Stomach (tissue), 9 donors: Measurements from ENCODE around the gene CRYBG2. TPM values are rescaled to one million over a fixed set of nuclear protein-coding genes. Genes with fewer than 3 reads are reported as not detected.
A peak's percentile ranks its signal among the peaks of the same experiment; 100 is the strongest.

ENCODE experiments used
- DNase-seq, 2 donors: peaks; one replicate each; pipeline versions ENCODE4 v3.0.0 to v3.0.0-alpha.2; 2013 to 2019
- H3K27ac ChIP-seq, 5 donors: fragments of 200-600 bp in 4 of 5; sonication (generic) in 4 of 5; one replicate each; pipeline ENCODE4 v1.5.1; 2013 to 2019; ENCODE audit warnings: mild to moderate bottlenecking in 1 of 5, moderate library complexity in 1 of 5
- H3K27me3 ChIP-seq, 3 donors: fragments of 200-600 bp; sonication (generic); one replicate each; pipeline ENCODE4 v1.5.1; 2017 to 2019; ENCODE audit warnings: mixed run types in 1 of 3
- H3K36me3 ChIP-seq, 4 donors: fragments of 200-600 bp; sonication (generic); 1 replicate in 3 of 4; 2 replicates in 1 of 4; pipeline ENCODE4 v1.5.1; 2016 to 2019
- H3K4me1 ChIP-seq, 4 donors: fragments of 200-600 bp; sonication (generic); one replicate each; pipeline ENCODE4 v1.5.1; 2016 to 2019
- H3K4me3 ChIP-seq, 4 donors: fragments of 200-600 bp; sonication (generic) in 3 of 4; one replicate each; pipeline ENCODE4 v1.5.1; 2016 to 2019; ENCODE audit warnings: mild to moderate bottlenecking in 1 of 4
- H3K9me3 ChIP-seq, 4 donors: fragments of 200-600 bp; sonication (generic); one replicate each; pipeline ENCODE4 v1.5.1; 2016 to 2019
- EP300 ChIP-seq: sonication (generic); formaldehyde crosslinking; IDR thresholded peaks from one replicate; pipeline ENCODE4 v1.6.1; 2017; ENCODE audit warnings: antibody characterized with exemption
- POLR2A ChIP-seq, 4 donors: fragments of 450-650 bp; IDR thresholded peaks; one replicate each; pipeline ENCODE4 v1.6.1; 2016; ENCODE audit warnings: antibody characterized with exemption in 4 of 4, control low read depth in 2 of 4, mild to moderate bottlenecking in 1 of 4, moderate library complexity in 1 of 4
- POLR2AphosphoS5 ChIP-seq, 3 donors: sonication (generic); formaldehyde crosslinking; IDR thresholded peaks; one replicate each; pipeline ENCODE4 v1.6.1; 2016; ENCODE audit warnings: antibody characterized with exemption in 3 of 3
- WGBS, 5 donors: extraction: QIAGEN DNeasy Blood & Tissue Kit in 3 of 5; methylation state at CpG; one replicate each; pipeline versions ENCODE4 v1.1.5 to v1.1.7; 2013 to 2018; 5-methylcytosine and 5-hydroxymethylcytosine counted together
- intact Hi-C: fragments of 100-400 bp; cut with DNase I; formaldehyde crosslinking; loops from one replicate; pipeline ENCODE4 v1.15.1; 2023; ENCODE audit warnings: low total_unique reads
- polyA plus RNA-seq, 3 donors: library from polyadenylated mRNA; stranded (reverse); fragments of 200-250 nt; gene quantifications; one replicate each; pipeline ENCODE4 v1.2.3, GENCODE V29; 2013
- total RNA-seq, 5 donors: library from RNA; depleted of rRNA; stranded (reverse); fragments of >200 nt; gene quantifications; one replicate each; pipeline versions ENCODE4 v1.1.0 to v1.2.3, GENCODE V29; 2014 to 2016
- TF ChIP-seq, protein P1 (sequence below), 7 experiments: fragments of 450-650 bp in 4 of 7; fragments of 200-600 bp in 3 of 7; sonication (generic) in 3 of 7; IDR thresholded peaks; one replicate each; pipeline ENCODE4 v1.5.1; 2016 to 2019; ENCODE audit warnings: antibody characterized with exemption in 7 of 7, control low read depth in 2 of 7, mild to moderate bottlenecking in 1 of 7
- donor health status: healthy with polysubstance abuse.
- donor health status: Bipolar disorder and iron deficiency.
- donor health status: healthy.

CRYBG2 gene
- total and polyA plus RNA-seq, 8 donors: 0.15 to 66.8 (median 3.2) TPM

DNA sequence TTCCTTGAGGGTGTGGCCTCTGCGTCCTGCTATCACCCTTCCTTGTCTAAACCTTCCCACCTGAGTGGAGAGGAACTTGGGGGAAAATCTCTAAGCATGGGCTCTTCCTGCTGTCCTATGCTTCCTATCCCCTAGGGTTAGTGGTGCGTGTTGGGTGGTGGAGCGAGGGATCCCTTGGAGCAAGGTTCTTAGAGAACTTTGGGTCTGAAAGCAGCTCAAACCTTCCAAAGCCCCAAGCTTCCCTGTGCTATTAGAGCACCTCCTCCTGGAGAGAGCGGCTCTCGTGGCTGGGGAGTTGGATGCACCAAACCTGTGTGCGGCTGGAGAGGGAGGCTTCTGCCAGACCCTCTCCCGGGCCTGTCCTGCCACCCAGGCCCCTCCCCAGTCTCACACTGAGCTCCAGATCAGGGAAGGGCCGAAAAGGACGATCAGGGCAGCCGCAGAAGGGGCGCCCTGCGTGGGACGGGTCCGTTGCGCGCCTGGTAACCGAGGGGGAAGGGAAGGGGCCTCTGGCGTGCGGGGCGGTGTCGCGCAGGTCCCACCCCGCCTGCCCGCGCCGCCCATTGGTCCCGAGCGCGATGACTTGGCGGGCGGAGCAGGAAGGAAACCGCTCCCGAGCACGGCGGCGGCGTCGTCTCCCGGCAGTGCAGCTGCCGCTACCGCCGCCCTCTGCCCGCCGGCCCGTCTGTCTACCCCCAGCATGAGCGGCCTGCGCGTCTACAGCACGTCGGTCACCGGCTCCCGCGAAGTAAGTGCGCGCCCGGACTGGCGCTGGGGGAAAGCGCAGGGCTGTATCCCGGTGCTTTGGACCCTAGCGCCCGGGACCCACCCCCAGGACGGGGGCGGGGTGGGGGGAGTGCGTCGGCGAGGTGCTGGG, 74.2 kb downstream of the CRYBG2 start, which contains the start of gene SH3BGRL3:
TSS of gene SH3BGRL3 (plus strand) at position 631 of the 877 bp plus-strand sequence. CDS start at position 701, 70 bp downstream.
- DNase-seq: peak; percentile 93 to 96
- Histone ChIP-seq H3K9me3 (no peaks in the 10 kb centered on the region), H3K4me3 (peak within 1 kb of the TSS; percentile 65 to 89 (median 70)), H3K36me3 (peaks cover 0 to 22% (median 13%) of the 10 kb centered on the region in 4 donors), H3K27me3 (no peaks in the 10 kb centered on the region), H3K4me1 (peaks cover 70 to 89% (median 83%) of the 10 kb centered on the region in 4 donors), H3K27ac (peak within 1 kb of the TSS; percentile 93 to 100 (median 98))
- WGBS, 5 donors: 0 to 2% (median 2%) methylated on average over 17 to 66 of the region's 66 CpGs
- intact Hi-C loops: no loop called here
- no peak for TF ChIP-seq EP300
- TF ChIP-seq POLR2A (IDR thresholded peaks at IDR 0.05): peak in 3 of 4 donors; percentile 49 to 95 (median 73)
- peak; percentile 71 to 99 (median 98) for TF ChIP-seq POLR2AphosphoS5 (IDR thresholded peaks at IDR 0.05)
- TF ChIP-seq, protein P1, sequence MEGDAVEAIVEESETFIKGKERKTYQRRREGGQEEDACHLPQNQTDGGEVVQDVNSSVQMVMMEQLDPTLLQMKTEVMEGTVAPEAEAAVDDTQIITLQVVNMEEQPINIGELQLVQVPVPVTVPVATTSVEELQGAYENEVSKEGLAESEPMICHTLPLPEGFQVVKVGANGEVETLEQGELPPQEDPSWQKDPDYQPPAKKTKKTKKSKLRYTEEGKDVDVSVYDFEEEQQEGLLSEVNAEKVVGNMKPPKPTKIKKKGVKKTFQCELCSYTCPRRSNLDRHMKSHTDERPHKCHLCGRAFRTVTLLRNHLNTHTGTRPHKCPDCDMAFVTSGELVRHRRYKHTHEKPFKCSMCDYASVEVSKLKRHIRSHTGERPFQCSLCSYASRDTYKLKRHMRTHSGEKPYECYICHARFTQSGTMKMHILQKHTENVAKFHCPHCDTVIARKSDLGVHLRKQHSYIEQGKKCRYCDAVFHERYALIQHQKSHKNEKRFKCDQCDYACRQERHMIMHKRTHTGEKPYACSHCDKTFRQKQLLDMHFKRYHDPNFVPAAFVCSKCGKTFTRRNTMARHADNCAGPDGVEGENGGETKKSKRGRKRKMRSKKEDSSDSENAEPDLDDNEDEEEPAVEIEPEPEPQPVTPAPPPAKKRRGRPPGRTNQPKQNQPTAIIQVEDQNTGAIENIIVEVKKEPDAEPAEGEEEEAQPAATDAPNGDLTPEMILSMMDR (IDR thresholded peaks at IDR 0.05): peak in 1 of 7 experiments; percentile 41

DNA sequence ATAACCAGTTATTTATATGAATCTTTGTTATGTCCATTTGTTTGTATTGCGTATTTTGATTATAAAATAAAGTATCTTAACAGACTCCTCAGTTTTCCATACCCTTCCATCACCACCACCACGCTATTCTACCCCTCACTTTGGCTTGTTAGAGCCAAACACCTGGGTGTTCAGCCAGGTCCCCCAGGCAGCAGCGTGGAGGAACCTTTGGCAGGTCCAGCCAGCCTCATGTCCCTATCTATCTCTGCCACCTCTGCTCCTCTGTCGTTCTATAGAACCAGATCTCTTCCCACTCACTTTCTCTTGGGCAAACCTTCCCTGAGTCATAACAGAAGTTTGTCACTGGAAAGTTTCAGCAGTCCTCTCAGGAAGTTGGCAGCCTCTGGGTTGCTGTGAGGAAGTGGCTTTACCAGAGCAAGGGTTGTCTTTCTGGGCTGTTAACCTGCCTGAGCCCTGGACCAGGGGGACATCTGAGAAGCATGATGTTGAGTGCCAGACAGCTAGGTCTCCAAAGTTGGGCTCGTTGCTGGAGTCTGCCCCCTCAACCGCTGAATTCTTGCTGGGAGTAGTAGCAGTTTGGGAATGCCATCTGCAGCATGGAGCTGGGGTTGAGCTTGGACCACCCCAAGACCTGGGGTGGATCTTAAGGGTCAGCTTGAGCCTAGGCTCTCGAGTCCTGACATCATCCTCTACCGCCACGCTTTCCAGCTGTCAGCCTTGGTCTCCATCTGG, 75.0 kb downstream of the CRYBG2 start:
- peaks cover 62 to 81% (median 75%) of the 10 kb centered on the region in 4 donors for H3K4me1 ChIP-seq
- H3K27ac ChIP-seq: peak overlapping the region; percentile 93 to 100 (median 98)
- WGBS, 5 donors: 39 to 54% (median 45%) methylated on average over 9 of the region's 9 CpGs
- peak overlapping the region; percentile 65 to 89 (median 70) for H3K4me3 ChIP-seq
- H3K36me3 ChIP-seq: peaks cover 0 to 22% (median 14%) of the 10 kb centered on the region in 4 donors
- intact Hi-C loops: no loop called here
- H3K27me3 ChIP-seq: no peaks in the 10 kb centered on the region
- no peaks in the 10 kb centered on the region for H3K9me3 ChIP-seq
- peak; percentile 59 to 60 for DNase-seq
- TF ChIP-seq POLR2AphosphoS5 (IDR thresholded peaks at IDR 0.05): peak in 2 of 3 donors; percentile 54 to 70
- TF ChIP-seq, protein P1 (IDR thresholded peaks at IDR 0.05): no peak
- TF ChIP-seq POLR2A (IDR thresholded peaks at IDR 0.05): no peak

DNA sequence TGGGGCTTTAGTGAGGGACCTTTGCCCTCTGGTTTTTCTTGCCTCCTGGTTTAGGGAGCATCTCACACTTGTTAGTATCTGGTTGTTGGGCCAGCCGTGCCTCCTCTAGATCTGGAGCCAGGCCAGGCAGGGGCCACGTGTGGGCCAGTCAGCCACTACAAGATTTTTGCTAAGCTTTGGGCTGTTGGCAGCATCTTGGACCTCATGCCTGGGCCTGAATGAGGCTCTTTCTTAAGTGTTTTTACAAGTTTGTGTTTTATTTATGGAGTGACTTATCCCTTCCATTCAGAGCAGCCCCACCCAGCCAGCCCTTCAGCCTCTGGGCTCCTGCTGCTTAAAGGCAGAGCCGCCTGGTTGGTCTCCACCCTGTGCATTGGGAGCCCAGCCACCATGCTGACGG, 75.6 kb downstream of the CRYBG2 start:
- peak overlapping the region; percentile 93 to 100 (median 98) for H3K27ac ChIP-seq
- TF ChIP-seq POLR2AphosphoS5 (IDR thresholded peaks at IDR 0.05) (no peak), EP300 (no peak), POLR2A (IDR thresholded peaks at IDR 0.05) (no peak)
- TF ChIP-seq, protein P1 (IDR thresholded peaks at IDR 0.05): no peak
- intact Hi-C loops: no loop called here
- H3K36me3 ChIP-seq: peaks cover 0 to 22% (median 14%) of the 10 kb centered on the region in 4 donors
- 18 to 42% (median 34%) methylated on average over 4 of the region's 4 CpGs for WGBS, 5 donors
- peaks cover 61 to 75% (median 72%) of the 10 kb centered on the region in 4 donors for H3K4me1 ChIP-seq
- H3K9me3 ChIP-seq: no peaks in the 10 kb centered on the region
- H3K27me3 ChIP-seq: no peaks in the 10 kb centered on the region
- DNase-seq: peak; percentile 68 to 78
- H3K4me3 ChIP-seq: no peak overlapping the region

DNA sequence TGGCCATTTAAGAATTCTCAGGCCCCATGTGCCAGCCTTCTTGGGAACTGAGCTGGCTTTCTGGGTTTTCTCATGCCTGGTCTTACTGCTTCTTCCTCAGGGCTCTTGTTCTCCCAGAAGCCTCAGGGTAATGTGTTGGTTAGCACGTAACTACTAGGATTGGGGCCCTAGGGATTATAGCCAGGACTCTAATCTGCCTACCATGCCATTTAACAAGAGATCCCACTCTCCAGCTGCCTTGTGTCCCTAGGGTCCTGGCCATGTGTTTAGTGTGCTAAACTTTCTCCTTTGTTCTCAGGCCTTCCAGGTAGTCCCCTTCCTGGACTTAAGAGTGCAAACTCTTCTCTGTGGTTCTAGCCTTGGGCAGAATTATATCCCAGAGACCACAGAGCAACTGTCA, 76.2 kb downstream of the CRYBG2 start:
- H3K27ac ChIP-seq: peak overlapping the region; percentile 93 to 100 (median 98)
- TF ChIP-seq EP300 (no peak), POLR2AphosphoS5 (IDR thresholded peaks at IDR 0.05) (no peak), POLR2A (IDR thresholded peaks at IDR 0.05) (no peak)
- TF ChIP-seq, protein P1 (IDR thresholded peaks at IDR 0.05): no peak
- peaks cover 0 to 25% (median 16%) of the 10 kb centered on the region in 4 donors for H3K36me3 ChIP-seq
- intact Hi-C loops: no loop called here
- 35 to 67% (median 57%) methylated on average over 1 of the region's 1 CpG for WGBS, 5 donors
- no peak overlapping the region for H3K4me3 ChIP-seq
- no peaks in the 10 kb centered on the region for H3K27me3 ChIP-seq
- peaks cover 61 to 73% (median 70%) of the 10 kb centered on the region in 4 donors for H3K4me1 ChIP-seq
- no peak for DNase-seq
- no peaks in the 10 kb centered on the region for H3K9me3 ChIP-seq
